Stimulated activated CD4-positive, alpha-beta T cell treated with anti-CD3 and anti-CD28 coated beads, Interleukin-15, amount 100 ng/mL, for 48 hours (primary cell): ENCODE measurements around the gene PAOX.
"Not testable (repeated sequence)": the region's sequence is repeated elsewhere in the genome, so short reads cannot be mapped to it uniquely, and the experiment has no call there.

Experiments
- DNase-seq, 2 donors: peaks; one replicate each; pipeline ENCODE4 v3.0.0-alpha.2; 2020; ENCODE audit warnings: low read depth in 2 of 2

Gene PAOX

DNA sequence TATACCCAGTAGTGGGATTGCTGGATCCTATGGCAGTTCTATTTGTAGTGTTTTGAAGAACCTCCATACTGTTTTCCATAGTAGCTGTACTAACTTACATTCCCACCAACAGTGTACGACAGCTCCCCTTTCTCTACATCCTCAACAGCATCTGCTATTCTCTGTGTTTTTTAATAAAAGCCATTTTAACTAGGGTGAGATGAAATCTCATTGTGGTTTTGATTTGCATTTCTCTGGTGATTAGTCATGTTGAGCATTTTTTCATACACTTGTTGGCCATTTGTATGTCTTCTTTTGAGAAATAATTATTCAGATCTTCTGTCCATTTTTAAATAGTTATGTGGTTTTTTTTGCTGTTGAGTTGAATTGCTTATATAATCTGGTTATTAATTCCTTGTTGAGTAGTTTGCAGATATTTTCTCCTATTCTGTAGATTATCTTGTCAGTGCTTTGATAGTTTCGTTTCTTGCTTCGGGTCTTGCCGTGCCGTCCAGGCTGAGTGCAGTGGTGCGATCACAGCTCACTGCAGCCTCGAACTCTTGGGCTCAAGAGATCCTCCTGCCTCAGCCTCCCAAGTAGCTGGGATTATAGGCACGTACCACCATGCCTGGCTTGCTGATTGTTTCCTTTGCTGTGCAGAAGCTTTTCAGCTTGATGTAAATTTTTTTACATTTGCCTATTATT lies 26.9 kb downstream of the PAOX start:
- no peak for DNase-seq

DNA sequence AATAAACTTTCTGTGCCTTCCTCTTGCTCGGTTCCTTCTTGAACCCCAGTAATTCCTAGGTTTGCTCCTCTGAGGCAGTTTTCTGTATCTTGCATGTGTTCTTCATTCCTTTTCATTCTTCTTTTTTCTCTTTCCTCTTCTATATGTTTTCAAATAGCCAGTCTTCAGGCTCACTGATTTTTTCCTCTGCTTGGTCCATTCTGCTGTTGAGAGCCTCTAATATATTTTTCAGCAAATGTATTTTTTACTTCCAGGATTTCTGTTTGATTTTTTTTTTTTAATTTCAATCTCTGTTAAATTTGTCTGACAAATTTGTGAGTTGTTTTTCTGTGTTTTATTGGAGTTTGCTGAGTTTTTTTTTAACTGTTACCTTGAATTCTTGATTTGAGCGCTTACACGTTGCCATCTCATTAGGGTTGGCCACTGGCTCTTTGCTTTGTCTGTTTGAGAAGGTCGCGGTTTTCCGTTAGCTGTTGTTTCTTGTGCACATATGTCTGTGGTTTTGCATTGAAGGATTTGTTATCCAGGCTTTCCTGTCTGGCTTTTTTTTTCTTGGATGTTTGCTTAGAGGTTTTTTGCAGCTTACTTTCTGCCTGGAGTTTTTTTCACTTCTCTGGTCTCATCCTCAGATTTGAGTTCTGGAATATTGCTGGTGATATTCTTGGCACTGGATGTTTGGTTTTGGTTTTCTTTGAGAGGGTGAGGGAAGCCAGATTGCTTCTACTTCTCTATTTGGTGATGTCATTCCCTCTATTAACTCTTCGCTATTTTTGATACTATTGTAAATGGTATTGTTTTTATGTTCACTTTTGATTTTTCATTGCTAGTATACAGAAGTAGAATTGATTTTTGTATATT lies 32.7 kb downstream of the PAOX start:
- no peak for DNase-seq

DNA sequence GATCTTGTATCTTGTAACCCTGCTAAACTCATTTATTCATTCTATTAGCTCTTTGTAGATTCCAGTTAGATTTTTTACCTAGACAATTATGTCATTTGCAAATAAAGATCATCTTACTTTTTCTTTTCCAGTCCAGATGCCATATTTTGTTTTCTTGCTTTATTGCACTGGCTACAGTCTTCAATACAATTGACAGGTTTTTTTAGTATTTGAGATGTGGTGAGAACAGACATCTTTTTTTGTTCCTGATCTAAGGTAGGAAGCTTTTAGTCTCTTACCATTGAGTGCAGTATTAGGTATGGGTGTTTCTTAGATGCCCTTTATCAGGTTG lies 33.3 kb downstream of the PAOX start:
- no peak for DNase-seq

DNA sequence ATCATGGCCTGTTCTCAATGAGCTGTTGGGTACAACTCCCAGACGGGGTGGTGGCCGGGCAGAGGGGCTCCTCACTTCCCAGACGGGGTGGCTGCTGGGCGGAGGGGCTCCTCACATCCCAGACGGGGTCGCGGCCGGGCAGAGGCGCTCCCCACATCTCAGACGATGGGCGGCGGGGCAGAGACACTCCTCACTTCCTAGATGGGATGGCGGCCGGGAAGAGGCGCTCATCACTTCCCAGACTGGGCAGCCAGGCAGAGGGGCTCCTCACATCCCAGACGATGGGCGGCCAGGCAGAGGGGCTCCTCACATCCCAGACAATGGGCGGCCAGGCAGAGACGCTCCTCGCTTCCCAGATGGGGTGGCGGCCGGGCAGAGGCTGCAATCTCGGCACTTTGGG lies 35.3 kb downstream of the PAOX start:
- not testable (repeated sequence) for DNase-seq

DNA sequence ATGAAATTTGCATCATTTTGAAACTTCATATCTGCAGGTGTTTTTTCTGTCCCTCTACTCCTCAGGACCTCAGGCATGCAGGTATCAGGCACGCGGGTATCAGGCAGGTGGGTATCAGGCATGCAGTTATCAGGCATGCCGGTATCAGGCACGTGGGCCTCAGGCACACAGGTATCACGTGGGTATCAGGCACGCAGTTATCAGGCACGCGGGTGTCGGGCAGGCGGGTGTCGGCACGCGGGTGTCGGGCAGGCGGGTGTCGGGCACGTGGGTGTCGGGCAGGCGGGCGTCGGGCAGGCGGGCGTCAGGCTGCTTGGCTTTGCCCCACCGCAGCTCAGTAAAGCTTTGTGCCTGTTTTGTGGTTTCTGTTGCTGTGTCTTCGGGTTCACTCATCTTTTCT lies 36.7 kb downstream of the PAOX start:
- DNase-seq, result no peak

DNA sequence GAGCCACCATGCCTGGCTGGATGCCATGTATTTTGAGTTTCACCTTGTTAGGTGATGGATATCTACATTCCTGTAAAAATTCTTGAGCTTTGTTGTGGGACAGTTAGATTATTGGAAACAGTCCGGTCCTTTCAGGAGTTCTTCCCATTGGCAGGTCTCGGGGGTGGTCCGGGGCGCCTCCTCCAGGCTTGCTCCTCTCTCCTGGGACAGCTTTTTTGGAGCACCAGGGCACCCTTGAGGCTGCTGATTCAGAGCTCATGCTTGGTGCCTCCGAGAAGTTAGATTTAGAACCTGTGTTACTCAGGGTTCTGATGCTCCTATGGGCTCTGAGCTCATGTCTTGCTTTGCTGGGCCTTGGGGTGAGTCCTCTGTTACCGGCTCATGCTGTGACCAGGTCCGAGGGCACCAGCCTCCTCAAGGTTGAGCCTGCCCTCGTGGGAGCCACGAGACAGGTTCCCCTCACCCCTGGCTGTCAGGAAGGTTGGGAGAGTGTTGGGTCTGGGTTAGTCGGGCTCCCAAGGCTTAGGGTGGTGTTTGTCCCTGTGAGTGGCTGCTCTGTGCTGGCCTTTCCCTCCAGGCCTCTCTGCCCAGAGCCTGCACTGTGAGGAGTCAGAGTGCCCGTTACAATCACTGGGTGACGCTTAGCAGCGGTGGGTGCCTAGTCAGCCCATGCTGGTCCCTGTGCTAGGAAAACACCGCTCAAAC lies 39.4 kb downstream of the PAOX start:
- no peak for DNase-seq

DNA sequence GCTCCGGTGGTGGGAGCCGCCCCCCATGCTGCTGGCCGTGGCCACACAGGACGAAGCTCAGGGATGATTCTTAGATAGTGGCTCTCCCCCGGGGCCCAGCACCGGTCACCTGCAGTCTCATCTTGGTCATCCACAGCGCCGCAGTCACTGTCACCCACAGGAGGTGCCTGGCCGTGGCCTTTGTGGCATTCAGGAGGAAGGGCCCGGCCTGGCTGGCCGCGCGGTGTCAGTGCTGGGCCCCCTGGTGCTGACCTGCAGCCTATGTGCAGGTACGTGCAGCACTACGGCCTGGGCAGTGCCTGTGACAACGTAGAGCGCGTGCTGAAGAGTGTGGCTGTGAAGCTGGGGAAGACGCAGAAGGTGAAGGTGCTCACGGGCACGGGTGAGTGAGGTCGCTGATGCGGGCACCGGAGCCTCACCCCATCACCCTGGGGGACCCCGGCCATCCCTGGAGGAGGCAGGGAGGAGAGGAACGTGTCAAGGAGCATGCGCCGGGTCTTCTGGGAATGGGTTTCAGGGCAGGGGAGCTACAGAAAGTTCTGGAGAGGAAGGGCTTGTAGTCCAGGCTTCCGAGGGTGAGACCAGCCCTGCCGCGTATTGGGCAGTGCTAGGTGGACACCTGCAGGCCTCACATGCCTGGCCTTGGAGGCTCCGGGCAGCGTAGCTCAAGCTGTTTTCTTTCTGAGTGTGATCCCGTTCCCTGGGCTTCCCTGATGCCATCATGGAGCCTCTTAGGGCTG lies 40.3 kb downstream of the PAOX start:
- DNase-seq, result no peak

DNA sequence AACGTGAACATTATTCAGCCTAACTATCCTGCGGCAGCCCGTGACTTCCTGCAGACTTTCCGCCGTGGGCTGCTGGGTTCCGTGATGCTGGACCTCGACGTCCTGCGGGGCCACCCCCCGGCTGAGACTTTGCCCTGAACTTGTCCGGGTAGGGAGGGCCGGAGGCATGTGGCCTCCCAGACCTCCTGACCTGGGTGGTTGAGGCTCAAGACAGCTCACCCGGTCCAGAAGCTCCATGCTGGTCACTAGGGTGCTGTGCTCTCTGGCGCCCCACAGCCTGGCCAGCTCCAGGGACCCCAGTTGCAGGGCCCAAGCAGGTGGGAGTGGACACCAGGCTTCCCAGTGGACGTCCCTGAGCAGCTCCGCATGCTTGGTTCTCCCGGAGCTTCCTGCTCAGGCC lies 41.0 kb downstream of the PAOX start:
- no peak for DNase-seq

DNA sequence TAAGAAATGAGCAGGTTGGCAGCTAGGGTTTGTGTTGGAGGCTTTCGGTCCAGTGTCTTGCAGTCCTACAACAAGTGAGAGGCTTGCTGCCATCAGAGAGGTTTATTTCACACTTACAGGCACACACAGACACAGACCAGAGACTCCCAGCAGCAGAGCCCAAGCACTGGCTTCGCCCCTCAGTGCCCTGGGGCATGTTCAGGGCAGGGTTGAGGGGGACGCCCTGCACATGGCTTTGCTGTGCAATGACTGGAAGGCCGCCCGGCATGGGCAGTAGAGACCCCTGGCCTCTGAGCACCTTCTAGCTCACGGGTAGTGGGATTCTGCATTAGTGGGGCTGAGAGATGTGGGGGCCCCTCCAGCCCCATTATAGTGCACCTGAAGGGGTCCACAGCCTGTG lies 41.5 kb downstream of the PAOX start:
- DNase-seq, result no peak

DNA sequence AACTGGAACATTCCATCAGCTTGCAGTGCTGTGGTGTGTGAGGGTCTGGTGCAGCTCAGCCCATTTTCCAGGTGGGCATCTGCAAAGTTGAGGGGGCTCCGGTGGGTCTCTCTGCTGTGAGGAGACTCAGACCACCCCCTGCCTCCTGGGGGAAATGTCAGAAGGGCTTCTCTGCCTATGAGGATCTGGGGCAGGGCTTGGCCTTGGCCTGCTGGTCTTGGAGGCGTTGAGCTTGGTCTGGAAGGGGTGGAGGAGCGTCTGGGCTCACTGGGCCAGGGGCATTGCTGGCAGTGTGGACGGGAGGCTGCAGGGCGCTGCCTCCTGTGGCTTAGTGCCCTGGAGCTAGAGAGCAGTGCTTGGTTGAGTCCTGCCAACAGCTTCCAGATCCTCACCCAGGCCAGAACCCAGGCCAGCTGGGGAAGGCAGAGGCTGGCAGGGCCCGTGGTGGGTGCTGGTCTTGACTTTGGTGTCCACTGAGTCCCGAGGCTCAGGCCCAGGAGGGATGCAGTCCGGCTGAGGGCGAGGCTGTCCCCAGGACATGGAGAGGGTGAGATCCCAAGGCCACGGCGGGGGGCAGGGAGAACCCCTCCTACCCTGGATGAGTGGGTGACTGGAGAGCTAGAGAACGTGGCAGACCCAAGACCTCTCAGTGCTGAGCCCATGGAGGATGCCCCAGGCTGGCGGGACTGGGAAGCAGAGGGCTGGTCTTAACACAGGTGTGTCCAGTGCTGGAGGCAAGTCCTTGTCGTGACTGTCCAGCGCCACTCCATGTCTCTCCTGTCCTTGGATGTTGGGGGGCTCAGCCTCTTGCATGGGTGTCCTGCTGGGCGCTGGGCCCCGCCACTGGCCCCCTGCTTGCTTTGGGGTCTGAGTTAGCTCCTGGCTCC lies 42.5 kb downstream of the PAOX start:
- DNase-seq, result no peak

DNA sequence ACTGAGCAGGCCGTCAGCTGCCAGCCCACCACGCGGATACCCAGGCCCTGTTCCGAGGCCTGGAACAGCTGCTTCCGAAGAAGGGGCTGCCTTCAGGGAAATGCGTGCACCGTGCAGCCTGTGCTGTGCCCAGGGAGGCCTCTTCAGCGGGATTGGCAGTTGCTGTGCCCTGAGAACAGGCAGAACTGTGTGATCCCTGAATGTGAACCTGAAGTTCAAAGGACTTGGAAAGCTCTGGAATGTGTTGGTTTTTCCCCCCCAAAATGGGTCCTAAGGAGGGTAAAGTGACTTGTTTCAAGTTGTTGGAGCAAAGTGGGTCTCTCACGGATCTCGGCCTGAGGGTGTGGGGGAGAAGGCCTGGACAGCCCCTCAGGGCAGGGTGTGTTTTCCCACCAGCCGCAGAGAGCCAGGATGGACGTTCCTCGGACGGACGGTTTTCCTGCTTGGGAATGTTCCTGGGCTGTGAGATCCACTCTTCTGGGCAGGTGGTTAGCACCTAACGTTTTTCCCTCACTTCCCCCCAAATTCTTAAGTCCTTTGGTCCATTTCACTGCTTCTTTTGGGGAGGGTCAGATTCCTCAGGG lies 43.3 kb downstream of the PAOX start:
- DNase-seq, result no peak

DNA sequence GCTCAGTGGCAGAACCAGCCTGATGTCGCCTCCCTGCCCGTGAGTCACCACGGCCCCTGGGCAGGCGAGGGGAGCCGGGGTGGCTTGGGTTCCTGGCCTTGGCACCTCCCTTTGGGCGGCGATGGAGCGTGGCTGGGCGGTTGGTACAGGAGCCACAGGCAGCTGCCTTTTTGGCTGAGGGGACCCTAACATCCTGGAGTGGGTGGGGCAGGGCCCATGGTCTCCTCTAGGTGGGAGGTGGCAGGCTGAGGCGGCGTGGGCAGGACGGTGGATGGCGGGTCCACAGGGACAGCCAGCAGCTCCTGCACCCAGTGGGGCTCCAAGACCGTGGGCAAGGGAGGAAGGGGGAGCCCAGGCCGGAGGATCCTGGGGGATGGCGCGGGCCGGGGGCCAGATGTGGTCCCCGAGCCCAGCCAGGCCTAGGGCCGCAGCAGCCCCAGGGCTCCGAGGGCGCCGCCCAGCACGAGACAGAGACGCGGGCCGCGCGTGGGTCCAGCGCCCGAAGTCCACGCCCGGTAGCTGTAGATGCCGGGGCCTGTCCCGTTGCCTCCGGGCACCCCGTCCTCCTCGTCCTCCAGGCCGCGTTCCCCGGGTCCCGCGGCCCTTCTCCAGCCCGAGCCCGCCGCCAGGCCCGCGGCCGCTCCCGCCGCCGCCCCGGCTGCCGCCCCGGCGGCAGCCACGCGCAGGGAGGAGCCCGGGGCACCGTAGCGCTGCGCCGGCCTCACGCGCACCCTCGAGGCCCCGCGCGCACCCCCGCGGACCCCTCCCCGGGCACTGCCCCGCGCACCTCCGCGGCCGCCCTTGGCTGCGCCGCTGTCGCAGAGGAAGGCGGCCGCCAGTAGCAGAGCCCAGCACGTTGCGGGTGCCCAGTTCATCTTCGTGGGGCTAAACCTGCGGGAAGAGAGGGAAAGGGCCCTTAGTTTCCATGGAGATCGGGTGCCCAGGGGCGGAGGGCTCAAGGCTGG lies 44.0 kb downstream of the PAOX start:
- no peak for DNase-seq

DNA sequence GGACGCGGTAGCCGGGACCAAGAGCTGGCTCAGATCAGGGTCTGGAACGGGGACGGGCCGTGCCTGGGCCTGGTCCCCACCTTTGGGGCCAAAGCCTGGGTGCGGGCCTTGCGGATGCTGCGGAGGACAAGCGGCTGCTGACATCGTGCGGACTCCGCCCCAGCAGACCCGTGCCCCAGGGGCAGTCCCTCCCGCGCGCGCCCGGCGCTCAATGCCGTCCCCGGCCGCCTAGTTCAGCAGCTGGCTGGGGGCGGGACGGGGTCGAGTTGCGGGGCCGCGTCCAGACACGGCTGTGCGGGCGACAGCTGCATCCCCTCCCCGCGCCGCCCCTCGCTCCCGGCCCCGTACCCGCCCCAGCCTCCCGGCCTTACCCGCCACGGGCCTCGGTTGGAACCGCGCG lies 45.0 kb downstream of the PAOX start:
- DNase-seq, result not testable (repeated sequence)

DNA sequence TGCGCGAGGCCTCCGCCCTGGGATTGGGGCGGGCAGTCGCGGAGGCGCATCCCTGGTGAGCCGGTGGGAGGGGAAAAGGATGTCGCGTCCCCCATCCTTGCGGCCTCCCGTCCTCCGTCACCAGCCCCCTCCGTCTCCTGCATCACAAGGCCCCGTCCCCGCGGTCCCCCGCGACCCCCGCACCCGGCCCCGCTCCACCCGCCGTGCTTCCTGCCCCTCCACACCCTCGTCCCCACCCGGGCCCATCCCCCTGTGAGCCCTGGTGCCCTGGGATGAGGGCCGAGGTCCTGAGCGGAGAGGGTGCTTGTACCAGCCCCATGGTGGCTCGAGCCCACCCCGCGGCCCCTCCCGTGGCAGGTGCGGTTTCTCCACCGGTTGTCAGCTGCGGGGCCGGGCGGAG lies 45.5 kb downstream of the PAOX start, which contains the start of gene SPRN:
TSS of gene SPRN (minus strand) at position 25 of the 400 bp plus-strand sequence. CDS start 944 bp downstream, outside the sequence.
- DNase-seq, result not testable (repeated sequence)

DNA sequence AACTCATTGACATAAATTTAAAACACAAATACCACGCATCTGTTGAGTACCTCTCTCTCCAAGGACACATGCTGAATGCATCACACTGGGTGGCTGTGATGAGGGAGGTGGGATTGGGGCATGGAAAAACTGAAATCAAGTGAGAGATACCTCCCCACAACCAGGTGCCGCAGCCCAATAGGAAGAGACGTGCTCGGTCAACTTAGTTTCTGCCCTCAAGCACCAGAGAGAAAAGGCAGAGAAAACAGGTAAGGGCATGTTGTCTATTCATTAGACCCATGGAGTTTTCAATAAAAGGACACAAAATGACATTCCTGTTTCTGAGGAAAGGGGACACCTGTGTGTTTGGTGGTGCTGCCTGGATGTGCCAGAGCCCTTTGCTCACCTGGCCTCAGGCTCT lies 50.5 kb downstream of the PAOX start:
- not testable (repeated sequence) for DNase-seq

DNA sequence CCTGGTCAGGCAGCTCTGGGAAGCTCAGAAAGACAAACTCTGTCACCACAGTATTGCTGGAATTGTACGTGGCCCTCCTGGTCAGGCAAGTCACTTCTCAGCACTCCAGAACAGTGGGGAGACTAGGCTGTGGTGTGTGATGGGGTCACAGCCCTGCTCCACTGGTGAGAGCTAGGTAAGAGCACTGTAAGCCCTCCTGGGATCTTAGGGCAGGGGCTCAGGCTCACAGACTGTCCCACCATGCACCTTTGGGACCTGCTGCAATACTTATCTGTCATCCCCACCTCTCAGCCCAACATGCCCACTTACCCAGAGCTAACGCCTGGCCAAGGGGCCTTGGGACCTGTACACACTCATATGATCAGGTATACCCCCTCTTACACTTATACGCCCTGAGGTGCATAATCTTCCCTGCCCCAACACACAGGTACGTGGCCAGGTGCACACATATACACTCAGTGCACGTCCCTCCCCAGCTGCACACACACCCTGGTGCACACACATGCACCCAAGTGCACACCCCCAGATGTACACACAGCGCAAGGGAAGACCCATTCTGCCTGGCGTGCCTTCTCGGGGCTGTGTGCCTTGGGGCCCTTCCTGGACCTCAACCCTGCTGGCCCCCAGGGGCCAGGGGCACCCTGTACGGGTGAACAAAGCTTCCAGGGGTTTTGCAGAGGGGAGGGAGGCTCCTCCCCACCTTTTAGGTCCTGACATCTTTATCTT lies 53.0 kb downstream of the PAOX start:
- not testable (repeated sequence) for DNase-seq

DNA sequence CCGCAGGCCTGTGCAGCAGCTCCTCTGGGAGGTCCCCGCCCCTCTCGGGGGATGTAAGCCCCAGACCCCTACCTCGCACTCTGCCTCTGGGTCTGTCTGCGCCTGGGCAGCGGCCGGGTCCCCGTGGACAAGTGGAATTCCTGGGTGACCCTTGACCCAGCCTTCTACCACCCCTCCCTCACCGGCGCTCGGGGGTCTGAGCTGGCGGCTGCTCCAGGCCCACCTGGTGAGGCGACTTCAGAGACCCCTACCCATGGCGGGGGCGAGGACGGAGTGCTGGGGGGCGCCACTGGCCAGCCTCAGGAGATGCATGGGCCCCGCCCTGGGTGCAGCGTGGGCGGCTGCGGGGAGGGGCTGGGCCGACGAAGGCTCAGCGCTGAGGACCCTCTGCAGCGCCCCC lies 53.7 kb downstream of the PAOX start:
- not testable (repeated sequence) for DNase-seq

DNA sequence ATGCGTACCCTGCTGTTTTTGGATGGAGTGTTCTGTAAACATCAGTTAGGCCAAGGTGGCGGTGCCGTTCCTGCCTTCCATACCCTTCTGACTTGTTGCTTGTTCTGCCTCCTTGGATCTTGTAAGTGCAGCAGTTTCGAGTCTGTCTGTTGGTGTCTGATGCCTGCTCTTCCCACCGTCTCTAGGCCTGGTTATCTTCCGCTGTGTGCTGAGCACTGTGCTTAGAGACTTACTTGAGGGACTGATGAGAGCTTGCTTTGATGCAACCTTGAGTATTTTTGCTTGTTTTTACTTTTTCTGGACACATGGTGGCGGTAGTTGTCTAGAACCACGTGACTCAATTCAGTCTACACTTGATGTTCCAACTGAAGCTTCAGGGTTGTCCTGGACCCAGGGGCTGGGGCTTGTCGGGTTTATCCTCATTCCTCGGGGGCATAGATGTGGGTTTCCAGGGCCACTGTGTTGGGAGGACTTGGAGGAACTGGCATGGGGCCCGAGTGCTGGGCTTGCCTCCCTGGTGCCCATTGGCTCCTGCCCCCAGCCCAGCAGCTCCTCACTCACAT lies 59.7 kb downstream of the PAOX start:
- DNase-seq, result no peak
